ENCODE data around the gene PTPRN2. TPM values are rescaled to one million over a fixed set of nuclear protein-coding genes. Genes with fewer than 3 reads are reported as not detected.

Gene PTPRN2
- polyA plus RNA-seq, 4 donors, result 7.4 to 9.6 (median 8.8) TPM

DNA sequence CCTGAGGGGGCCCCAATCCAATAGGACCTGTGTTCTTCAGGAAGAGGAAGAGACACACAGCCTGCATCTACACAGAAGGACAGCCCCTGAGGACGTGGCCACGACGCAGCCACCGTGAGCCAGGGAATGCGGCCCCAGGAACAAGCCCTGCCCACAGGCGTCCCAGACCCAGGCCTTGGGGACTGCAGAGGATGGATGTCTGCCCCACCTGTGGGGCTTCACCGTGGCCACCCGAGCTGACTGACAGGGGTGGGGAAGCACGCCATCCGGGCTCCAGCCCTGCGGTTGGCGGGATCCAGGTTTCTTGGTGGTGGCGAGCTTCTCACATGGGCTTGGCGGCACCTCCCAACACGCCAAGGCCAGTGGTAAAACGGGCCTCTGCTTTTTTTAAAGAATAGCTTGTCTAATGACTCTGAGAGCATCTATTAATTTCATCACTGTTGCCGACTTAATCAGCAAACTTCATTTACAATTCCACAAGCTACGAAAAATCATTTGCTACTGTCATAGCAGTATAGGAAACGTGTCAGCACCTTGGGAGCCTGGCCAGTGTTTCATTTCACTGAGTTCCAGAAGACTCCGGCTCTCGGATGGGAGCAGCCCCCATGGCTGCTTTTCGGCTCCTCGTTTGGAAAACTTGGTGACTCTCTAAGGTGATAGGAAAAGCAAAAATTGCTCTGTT lies 584.0 kb downstream of the PTPRN2 start:
- DNase-seq (ENCODE audit: low read depth in 4 of 4, low spot score in 3 of 4), result no peak

DNA sequence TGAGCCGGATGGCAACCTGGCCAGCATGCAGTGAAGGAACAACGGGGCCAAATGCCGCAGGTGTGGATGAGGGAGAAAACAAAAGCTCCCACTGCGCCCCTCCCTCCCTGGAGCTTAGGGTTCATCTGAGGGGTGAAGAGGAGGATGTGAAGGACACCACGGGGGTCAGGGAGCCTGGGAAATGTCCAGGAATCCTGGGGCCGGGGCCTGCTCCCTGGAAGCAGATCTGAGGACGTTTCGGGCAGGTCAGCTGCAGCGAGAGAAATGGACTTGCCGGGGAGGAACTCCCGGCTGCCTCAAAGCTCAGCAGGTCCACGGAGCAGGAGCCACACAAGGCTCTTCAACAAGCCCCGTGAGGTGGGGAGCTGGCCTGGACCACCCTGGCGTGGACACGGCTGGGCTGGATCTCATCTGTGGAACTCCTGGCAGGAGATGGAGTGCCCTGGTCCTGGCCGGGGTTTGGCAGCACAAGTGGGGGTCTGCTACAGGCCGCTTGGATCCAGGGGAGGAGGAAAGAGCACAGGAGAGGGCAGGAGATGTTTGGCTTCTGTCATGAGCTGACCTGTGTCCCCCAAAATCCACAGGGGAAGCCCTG lies 585.0 kb downstream of the PTPRN2 start:
- no peak for DNase-seq (ENCODE audit: low read depth in 4 of 4, low spot score in 3 of 4)

DNA sequence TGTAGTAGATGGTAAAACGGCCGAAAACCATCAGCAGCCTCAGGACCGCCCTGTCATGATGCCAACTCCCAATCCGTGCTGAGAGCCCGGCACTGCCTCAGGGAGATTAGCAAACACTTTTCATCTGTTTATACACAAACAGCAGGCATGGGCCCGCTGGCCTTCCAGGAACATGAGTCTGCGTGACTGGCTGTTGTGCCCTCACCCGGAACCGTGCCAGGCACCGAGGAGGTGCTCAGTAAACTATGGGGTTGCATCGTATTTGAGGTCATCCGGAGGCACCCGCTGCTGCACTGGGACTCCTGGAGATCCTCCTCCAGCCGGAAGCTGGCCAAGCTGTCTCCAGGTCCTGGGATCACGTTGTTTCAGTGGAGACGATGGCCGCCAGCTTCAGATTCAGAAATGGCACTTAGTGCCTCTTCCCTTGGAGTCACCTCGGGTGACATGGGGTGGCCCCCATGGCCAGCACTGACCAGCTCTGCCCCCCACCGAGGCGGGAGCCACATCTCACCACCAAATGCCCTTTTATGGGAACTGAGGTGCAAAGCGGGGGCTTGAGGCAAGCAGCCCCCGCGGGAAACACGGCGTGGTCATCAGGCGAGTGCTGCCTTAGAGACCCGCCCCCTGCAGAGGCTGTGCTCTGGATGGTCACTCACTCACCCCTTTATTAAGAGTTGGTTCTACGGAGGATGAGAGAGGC lies 585.9 kb downstream of the PTPRN2 start:
- no peak for DNase-seq (ENCODE audit: low read depth in 4 of 4, low spot score in 3 of 4)

DNA sequence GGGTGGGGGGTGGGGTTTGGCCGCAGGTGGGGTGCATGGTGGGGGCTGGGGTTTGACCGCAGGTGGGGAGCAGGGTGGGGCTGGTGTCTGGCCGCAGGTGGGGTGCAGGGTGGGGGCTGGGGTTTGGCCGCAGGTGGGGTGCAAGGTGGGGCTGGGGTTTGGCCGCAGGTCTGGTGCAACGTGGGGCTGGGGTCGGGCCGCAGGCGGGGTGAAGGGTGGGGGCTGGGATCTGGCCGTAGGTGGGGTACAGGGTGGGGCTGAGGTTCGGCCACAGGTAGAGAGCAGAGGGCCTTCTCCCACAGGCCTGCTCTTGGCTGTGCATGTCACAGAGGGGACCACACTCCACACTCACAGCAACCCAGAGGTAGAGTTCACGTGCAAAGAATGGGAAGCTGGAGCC lies 586.6 kb downstream of the PTPRN2 start:
- no peak for DNase-seq (ENCODE audit: low read depth in 4 of 4, low spot score in 3 of 4)

DNA sequence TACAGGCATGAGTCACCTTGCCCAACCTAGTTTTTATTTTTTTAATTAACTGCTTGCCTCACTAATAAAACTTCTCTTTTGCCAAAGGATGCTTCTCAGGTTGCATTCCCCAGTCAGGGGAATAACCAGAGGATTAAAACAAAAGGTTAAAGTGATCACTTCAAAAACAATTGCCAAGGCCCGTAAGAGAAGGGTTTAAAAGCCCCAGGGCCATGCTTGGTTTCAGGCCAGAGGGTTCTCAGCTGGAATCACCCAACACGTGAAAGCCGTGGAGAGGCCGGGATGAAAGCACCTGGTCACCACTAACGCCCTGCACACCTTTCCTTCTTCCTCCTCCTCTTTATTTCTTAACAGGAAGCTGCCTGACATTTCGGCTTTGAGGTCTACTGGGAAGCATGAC lies 587.5 kb downstream of the PTPRN2 start:
- no peak for DNase-seq (ENCODE audit: low read depth in 4 of 4, low spot score in 3 of 4)

DNA sequence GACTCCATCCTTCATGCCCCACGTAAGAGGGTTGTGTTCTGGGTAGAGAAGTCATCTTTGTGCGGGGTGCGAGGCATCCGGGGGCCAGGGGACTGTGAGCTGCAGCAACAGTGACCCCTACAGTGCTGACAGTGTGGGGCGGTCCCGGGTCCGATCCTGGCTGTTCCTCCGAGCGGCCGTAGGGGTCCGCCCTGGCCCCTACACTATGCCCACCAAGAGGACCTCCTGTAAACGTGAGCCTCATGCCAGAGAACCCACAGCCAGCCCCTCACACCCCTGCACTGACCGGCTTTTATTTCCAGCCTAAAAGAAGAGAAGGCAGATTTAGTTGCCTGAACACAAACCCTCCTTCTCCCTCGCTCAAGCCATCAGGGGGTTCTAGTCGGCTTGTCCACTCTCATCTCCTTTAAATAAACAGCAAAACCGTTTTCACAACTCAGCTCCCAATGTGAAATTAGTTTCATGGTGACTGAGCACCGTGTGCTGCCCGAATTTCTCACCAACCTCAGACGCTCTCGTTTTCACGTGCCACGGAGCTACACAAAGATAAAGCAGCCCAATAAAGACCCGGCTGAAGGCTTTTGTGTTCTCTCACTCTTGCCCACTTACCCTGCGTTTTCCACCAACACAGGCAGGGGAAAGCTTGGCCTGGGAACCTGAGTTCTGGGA lies 588.6 kb downstream of the PTPRN2 start:
- no peak for DNase-seq (ENCODE audit: low read depth in 4 of 4, low spot score in 3 of 4)

DNA sequence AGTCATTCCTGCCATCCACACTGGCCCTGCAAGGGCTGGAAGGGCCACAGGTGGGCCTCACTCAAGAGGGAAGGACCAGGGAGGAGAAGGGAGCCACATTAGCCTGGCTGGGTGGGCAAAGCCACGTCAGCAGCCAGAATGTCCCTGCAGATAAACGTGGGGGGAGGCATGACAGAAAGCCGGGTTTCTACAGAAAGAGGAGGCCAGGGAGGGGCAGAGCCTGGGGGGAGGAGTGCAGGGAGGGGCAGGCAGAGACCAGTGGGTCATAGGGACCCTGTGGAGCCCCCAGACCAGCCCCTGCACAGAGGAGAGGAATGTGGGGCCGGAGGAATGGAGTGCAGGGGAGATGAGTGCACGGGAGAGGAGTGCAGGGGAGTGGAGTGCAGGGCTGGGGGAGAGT lies 590.2 kb downstream of the PTPRN2 start:
- no peak for DNase-seq (ENCODE audit: low read depth in 4 of 4, low spot score in 3 of 4)

DNA sequence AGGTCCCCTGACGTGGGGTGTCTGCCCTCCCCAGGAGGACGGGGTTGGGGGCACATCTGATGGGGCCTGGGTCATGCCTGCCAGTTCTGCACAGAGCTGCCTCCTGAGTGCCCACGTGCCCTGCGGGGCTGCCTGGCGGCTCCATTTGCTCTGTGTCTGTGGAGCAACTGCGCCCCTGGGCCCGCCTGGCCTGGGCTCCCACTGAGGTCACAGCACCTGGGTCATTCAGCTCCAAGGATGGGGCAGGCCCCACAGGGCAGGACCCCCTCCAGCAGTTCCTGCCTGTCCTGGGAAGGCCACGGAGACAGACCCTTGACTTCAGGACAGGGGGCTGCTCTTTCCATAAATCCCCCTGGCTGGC lies 590.6 kb downstream of the PTPRN2 start:
- DNase-seq (ENCODE audit: low read depth in 4 of 4, low spot score in 3 of 4), result no peak

DNA sequence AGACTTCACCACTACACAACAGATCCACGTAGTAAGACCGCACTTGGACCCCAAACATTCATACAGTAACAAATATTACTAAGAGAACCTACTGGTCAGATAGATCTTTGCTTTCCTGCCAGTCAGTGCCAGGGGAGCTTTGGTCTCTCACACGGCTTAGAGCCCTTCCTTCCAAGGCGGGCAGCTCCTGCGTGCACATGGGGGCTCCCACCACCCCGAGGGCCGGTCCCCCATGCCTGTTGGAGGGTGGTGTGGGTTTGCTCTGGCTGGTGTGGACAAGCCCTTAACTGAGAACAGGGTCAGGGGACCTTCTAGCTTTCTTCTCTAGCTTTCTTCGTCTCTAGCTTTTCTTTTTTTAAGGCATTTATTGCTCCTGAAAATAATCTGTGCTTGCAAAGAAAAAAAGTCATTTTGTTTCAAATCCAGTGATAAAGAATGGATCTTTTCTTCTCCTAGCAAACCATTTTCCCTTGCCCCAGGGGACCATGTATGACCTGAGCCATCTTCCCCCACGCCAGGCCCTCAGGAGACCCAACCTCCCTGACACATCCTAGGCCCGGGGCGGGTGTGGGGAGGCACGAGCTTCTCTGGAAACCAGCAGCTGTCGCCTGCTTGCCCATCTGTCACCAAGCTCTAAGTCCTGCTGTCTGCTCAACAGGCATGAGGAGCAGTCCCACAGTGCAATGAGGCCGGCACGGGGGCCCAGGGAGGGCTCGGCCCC lies 591.1 kb downstream of the PTPRN2 start:
- no peak for DNase-seq (ENCODE audit: low read depth in 4 of 4, low spot score in 3 of 4)

DNA sequence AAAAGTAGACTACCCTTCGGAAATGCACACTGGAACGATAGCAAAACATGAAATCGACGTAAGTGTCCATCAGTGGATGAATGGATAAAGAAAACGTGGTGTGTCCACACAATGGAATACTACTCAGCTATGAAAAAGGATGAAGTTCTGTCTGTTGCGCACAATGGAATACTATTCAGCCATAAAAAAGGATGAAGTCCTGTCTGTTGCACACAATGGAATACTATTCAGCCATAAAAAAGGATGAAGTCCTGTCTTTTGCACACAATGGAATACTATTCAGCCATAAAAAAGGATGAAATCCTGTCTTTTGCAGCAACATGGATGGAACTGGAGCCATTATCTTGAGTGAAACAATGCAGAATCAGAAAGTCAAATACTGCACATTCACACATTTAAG lies 591.8 kb downstream of the PTPRN2 start:
- no peak for DNase-seq (ENCODE audit: low read depth in 4 of 4, low spot score in 3 of 4)

DNA sequence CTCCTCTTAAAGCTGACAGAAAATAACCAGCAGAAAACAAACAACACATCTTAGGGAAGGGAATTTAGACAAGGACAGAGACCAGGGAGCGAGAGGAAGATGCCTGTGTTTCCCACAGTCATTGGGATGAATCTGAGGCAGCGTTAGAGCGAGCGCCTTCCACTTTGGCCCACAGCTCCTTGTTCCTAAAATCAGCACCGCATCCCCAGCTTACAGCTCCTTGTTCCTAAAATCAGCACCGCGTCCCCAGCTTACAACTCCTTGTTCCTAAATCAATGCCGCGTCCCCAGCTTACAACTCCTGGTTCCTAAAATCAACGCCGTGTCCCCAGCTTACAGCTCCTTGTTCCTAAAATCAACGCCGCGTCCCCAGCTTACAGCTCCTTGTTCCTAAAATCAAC lies 593.3 kb downstream of the PTPRN2 start:
- DNase-seq (ENCODE audit: low read depth in 4 of 4, low spot score in 3 of 4), result no peak

DNA sequence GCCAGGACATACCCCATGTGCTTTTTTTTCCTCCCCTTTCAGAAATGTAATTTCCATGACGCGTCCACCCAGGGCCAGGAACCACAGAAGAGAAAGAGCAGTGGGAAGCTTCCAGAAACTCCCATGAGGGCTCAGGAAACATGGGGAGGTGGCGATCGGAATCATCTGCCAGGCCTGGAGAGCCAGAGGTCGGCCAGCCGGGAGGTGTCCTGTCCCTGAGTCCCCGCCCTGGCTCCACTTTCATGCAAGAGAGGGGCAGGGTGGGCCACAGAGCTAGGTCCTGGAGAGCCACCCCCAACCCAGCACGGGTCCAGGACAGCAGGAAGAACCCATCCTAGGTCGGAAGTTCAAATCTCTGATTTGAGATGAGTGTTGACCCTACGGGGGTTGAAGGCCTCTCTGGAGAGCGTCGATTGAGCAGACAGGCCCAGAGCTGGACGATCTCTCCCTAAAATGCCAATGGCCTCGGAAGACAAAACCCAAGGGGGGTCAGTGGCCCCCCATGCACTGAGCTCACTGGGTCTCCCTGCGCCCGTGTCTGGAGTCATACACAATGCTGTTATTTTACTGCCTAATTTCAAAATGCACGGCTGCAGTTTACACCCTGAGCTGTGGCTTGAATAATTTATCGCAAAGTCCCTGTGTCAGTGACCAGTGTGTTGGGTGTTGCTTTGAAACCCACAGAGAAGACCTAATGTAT lies 594.1 kb downstream of the PTPRN2 start:
- no peak for DNase-seq (ENCODE audit: low read depth in 4 of 4, low spot score in 3 of 4)

DNA sequence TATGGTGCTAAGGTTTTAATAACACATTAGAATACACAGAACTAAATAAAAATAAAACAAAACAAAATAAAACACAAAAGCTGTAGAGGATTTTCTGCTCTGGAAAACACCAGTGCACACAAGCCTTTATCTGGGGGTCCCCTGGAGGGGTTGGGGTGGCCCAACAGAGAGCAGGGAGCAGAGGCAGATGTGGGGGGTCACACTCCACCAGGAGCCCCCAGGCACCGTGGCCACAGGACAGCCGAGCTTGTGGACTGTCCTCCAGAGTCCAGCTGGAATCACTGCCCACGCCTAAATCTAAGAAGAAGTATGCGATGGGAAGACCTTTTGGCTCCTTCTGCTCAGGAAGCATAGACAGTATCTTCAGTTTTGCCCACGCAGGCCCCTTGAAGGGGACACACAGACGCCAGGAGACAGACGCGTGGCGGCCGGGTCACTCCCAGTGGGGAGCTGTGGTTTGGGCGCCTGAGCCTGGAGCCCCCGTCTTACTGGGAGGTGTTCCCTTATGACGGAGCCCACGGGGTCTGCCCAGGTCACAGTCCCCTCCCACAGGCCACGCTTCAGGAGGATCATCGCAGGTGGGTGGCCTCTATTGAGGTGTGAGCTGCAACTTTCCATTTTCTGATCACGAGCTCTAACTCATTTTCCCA lies 595.0 kb downstream of the PTPRN2 start:
- DNase-seq (ENCODE audit: low read depth in 4 of 4, low spot score in 3 of 4), result no peak

DNA sequence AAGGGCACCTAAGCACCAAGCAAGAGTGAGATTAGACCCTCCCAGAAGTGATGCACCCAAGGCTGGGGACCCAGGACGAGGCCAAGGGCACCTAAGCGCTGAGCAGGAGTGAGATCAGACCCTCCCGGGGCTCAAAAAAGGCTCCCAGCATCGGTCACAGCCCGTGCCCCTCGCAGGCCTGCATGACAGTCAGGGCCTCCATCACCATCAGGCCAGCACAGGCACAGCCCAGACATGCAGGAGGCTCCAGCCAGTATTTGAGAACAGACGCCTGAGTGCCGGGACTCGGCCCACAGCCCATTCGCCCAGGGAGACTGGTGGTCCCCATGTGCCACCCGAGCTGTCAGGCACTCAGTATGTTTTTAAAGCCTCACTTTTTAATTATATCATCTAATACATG lies 595.9 kb downstream of the PTPRN2 start:
- DNase-seq (ENCODE audit: low read depth in 4 of 4, low spot score in 3 of 4), result no peak

DNA sequence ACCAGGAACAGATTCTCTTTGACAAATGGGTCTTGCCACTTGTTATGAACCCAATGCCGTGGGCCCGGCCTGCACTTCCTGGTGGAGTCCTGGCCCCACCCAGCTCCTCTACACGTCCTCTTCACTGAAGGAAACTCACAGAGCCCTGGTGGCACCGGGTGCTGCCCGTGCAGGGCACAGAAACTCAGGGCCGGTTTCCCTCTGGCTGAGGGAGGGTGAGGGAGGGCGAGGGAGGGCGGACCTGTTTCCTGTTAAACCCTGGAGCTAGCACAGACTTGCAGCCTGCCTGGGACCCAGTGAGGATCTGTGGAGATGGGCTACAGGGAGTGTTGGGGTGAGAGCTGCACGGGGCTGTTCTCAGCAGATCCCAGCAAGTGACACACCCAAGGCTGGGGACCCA lies 596.3 kb downstream of the PTPRN2 start:
- no peak for DNase-seq (ENCODE audit: low read depth in 4 of 4, low spot score in 3 of 4)

DNA sequence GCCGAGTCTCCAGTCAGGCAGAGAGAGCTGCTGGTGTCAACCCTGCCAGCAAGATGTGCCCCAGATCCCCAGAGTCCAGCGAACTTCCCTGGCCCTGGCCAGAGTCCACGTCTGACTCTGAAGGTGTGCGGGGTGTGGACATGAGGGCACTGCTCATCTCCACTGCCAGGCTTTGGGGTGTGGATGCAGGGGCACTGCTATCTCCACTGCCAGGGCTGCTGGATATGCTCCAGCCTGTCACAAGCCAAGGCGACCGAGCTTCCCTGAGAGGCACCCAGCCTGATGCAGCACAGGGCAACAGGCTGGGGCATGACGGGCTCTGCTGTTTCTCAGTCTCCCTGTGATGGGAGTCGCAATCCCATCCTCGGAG lies 596.8 kb downstream of the PTPRN2 start:
- no peak for DNase-seq (ENCODE audit: low read depth in 4 of 4, low spot score in 3 of 4)

DNA sequence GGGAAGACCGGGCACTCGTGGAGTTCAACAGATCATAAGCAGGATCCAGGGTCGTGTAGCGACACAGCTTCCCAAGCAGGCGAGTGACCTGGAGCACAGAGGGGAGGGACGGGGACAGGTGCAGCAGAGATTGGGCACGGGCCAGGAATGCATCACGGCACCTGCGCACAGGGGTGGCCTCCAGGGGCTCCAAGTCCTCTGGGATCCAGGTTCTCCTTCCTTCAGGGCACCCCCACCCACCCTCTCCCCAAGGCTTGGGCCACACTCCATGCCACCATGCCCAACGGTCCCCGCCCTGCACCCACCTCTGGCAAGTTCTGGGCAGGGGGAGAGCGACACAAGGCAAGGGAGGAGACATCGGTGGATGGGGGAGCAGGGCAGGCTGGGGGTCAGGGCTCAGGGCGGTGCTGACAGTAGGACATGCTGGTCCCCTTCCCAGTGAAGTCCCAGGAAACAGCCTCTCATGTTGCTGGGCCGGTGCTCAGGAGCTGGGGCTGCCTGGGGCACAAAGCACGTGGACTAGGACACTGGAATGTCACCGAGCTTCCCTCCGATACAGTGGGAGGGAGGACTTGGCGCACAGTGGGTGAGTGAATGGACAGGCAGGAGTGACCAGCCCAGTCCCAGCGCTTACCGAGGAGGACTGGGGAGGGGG lies 597.3 kb downstream of the PTPRN2 start:
- no peak for DNase-seq (ENCODE audit: low read depth in 4 of 4, low spot score in 3 of 4)

DNA sequence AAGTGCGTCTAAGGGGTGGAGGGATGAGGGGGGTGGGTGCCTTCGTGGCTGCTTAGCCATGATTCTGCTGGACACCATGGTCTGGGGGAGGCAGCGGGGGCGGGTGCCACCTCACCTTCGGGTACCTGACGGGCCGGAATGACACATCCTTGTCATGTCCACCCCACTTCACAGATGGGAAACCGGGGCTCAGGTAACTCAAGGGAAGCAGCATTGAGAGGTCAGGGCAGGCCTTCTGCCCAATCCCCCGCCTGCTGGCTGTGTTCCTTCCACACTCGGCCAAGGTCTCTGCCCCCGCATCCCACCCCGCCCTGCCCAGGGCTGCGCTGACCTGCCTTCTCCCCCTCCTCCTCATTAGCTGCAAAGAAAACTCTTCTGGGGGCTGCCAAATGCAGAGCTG lies 598.0 kb downstream of the PTPRN2 start:
- no peak for DNase-seq (ENCODE audit: low read depth in 4 of 4, low spot score in 3 of 4)

DNA sequence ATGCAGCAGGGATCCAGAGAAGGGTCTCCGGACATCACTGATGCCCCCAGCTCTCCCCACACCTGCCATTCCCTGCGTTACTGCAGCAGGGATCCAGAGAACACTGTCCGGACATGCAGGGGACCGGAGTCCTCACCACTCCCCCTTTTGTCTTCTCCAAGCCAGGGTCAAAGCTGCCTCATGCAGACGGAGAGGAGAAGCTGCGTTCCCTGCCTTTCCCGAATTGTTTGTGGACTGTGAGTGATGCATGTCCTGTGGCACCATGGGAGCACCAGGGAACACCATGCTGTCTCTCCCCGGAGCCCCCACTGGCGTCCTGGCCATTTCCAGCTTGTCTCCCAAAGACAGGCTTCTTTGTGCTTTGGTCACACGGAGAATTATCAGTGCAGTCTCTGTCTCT lies 599.7 kb downstream of the PTPRN2 start:
- no peak for DNase-seq (ENCODE audit: low read depth in 4 of 4, low spot score in 3 of 4)

DNA sequence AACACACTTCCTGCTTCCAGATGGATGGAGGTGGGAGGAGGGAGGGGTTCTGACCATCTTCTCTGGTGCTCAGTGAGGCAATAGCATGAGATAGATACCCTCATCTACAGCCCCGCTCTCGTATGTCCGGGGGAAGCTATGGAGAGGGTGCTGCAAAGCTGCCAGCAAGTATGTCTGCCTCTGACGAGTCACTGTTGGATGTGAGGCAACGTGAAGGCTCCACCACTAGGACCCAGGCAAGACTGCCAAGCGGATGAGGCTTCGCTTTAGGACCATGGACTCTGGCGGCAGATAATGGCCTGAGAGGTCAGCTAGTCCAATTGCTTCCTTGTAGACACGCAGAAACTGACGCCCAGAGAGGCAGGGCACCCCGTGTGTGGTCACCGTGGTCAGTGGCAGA lies 601.6 kb downstream of the PTPRN2 start:
- no peak for DNase-seq (ENCODE audit: low read depth in 4 of 4, low spot score in 3 of 4)

All from right renal pelvis (tissue), 4 donors.